Stimulated activated CD4-positive, alpha-beta T cell treated with anti-CD3 and anti-CD28 coated beads, TNF-alpha, amount 100 ng/mL, for 4 hours (primary cell): ENCODE results near the gene GLRX3.

Experiments used
- DNase-seq, 3 experiments: peaks; one replicate each; pipeline ENCODE4 v3.0.0-alpha.2; 2020; ENCODE audit warnings: low read depth in 3 of 3

Gene GLRX3

DNA sequence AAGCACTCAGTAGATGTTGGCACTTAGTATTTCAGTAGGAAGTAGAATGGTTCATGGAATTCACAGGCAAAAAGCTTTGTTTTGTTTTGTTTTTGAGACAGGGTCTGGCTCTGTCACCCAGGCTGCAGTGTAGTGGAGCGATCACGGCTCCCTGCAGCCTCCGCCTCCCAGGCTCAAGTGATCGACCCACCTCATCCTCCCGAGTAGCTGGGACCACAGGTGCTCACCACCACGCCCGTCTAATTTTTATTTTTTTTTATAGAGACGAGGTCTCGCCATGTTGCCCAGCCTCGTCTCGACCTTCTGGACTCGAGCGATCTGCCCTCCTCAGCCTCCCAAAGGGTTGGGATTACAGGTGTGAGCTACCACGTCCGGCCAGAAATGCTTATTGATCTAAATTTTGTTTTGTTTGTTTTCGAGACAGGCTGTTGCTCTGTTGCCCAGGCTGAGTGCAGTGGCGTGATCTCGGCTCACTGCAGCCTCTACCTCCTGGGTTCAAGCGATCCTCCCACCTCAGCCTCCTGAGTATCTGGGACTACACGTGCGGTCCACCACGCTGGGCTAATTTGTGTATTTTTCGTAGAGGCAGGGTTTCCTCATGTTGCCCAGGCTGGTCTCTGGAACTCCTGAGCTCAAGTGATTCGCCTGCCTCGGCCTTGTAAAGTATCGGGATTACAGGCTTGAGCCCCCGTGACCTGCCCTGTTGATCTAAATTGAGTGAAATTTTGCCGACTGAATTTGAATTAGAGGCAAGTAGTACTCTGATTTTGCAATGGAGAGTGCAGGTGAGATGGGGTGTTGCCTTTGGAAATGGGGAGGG is 1.7 kb downstream of the GLRX3 start:
- no peak for DNase-seq

DNA sequence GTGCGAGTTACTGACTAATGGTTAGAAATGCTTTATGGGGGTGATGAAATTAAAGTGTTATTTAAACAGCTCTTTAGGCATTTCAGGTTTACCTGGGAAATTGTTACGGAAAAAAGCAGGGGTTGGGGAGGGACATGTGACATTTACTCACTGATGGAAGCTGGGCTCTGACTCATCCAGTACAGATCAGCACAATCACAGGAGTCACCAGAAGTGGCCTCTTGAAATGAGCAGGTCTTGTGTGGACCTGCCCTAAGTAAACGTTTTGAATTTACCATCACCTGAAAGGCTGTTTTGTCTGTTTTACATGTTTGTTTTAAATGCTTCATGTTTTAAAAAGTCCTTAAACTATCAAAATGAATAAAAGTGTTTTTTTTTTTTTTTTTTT is 2.3 kb downstream of the GLRX3 start:
- no peak for DNase-seq

GRCh38 chr10:130140425-130140824 is 4.2 kb downstream of the GLRX3 start:
- no peak for DNase-seq

GRCh38 chr10:130141038-130141437 is 4.8 kb downstream of the GLRX3 start:
- DNase-seq, result no peak

DNA sequence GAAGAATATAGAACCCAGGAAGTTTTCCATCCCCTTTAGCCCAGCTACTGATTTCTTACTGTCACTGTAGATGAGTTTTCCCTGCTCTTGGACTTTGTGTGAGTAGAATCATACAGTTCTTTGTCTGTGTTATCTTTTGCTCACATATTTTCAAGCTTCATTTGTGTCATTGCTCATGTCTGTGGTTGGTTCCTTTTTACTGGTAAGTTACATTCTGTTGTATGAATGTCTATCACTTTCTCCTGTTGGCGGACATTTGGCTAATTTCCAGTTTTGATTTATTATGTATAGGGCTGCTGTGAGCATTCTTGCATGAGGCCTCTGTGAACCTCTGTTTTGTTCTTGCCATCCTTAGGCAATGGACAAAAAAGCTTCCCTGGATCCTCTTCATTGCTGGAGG is 5.3 kb downstream of the GLRX3 start:
- DNase-seq, result no peak

- DNase-seq, result no peak
These were observed 5.7 kb downstream of the GLRX3 start for GRCh38 chr10:130141878-130142277.

DNA sequence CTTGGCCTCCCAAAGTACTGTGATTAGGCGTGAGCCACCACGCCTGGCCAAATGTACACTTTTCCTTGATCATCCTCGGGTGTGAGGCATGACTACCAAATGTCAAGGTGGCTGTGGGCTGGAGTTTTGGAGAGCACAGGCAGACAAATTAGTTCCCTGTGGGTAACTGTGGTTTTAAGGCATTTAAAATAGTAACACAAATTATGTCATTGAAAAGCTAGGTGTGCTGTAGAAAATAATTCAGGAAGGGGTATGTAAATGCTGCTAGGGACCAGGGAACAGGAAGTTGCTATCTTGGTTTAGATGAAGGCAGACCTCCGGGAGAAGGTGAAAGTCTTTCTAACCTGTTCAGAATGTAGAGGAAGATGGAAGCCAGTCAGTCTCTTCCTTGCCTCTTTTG is 9.9 kb downstream of the GLRX3 start:
- DNase-seq, result no peak

DNA sequence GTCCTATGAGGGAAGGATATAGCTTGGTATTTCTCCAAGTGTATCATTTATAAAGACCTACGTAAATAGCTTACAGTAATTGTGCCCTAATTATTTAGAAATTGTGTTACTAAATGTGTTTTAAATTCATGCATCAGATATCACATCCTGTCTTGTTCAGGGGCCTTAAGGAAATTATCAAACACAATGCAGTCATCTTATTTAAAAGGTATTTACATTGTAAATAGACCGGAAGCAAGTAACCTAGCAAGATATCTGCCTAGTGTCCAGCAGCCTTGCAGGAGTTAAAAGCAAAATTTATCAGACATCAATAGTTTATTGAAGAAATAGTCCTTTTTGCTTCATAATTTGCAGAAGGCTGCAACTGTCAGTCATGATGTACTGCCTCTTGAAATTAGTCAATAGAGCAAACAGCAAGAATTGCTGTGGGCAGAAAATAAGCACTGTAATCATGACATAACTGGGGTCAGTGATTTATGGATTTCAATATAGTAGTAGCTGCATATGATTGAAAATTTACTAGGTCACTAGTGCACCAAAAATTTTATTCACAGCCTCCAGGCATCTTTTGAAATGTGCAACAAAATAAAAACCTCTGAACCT is 23.1 kb downstream of the GLRX3 start:
- no peak for DNase-seq

- no peak for DNase-seq
These were observed 24.6 kb downstream of the GLRX3 start for GRCh38 chr10:130160775-130161174.

DNA sequence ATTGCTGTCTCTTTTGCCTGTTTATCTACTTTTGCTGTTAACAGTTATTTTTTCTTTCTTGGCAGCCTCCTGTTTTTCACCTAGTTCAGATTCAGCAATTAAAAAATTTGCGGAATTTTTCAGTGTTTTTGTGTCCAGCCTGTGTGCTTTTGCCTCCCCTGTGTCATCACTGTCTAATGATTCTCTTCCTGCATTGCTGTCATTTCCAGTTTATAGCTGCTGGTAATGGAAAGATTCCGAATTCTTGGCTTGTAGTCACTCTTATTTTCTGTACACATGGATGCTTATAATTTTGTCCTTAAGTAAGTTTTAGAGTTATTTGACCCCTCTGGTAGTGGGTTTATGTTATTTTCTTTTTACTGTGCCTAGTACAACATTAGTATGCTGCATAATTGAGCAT is 25.1 kb downstream of the GLRX3 start:
- DNase-seq, result no peak

DNA sequence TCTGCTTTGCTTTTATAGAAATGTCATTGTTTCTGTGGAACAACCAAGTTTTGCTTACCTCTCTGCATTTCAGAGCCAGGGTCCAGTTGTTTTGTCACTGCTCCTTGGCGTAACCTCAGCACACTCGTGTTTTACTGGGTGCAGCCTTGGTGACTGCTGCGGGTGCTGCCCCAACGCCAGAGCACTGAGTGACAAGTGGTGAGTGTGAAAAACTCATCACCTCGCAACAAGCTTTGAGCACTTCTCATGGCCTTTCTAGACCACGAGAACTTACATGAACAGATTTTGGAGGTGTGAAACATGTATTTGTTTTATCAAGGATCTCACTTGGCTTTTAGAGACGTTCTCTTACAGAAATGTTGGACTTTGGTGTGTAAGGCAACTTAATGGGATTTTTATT is 31.0 kb downstream of the GLRX3 start:
- no peak for DNase-seq

GRCh38 chr10:130167707-130168106 is 31.5 kb downstream of the GLRX3 start:
- no peak for DNase-seq

DNA sequence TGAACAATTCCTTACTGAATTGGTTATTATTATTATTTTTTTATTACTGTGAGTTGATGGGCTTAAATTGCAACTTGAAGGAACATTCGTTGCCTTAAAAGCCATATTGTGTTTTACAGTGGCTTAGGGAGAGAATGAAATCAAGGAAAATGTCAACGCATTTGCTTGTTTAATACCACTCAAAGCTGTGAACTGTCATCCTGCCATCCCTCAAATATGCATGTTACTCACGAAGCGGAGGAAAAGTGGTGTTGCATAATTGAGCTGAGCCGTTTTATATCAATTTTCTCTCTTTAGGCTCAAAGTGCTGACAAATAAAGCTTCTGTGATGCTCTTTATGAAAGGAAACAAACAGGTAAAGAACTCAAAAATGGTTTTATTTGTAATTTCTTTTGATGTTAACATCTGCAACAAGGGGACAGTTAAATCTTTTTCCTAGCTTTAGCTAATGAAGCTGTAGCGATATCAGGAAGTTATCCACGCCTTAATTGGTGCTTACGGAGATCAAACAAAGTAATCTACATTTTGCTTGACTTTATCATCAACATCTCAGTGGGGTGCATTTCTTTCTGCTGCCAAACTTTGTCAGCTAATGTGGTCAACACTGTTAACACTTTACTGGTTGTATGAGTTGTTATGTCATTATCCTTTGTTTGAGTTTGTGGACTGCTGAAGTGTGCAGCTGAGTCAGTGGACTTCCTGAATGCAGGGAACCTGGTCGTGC is 33.1 kb downstream of the GLRX3 start:
- DNase-seq, result no peak

- DNase-seq, result no peak
These were observed 35.0 kb downstream of the GLRX3 start for GRCh38 chr10:130171196-130171595.

GRCh38 chr10:130174328-130174727 is 38.1 kb downstream of the GLRX3 start:
- DNase-seq, result no peak

GRCh38 chr10:130175074-130175473 is 38.9 kb downstream of the GLRX3 start:
- no peak for DNase-seq

DNA sequence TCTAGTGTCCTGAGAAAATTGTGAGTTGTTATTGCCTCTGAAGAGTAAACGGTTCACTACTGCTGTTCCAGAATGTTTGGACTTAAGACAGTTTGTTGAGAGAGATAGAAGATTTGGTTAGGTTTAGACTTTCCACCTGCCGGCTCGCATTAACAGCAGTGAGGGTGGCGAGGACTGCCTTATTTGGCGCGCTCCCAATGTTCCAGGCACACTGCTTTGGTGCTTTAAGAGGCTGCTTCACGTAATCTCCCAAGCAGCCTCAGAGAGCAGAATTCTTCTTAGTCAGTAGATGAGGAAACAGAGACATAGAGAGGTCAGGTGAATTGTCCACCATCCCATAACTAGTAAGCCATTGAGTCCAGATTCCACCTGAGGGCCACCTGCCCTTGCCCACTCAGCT is 41.1 kb downstream of the GLRX3 start:
- no peak for DNase-seq

DNA sequence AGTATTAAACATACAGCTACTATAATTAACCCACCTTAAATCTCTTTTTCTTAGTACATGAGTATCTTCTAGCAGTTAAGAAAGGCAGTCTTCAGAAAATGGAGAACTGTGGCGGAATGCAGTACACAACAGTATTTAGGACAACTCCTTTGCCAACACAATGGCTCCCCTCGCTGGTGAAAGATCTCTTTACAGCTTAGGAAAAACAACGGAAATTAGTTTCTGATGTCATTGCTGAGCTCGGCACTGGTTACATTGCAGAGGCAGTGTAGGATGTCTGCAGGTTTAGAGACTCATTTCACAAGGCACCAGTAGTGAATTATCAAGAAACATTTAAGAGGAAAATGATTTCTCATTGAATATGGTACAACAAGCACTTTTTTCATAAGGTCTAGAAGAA is 43.4 kb downstream of the GLRX3 start:
- DNase-seq, result no peak

DNA sequence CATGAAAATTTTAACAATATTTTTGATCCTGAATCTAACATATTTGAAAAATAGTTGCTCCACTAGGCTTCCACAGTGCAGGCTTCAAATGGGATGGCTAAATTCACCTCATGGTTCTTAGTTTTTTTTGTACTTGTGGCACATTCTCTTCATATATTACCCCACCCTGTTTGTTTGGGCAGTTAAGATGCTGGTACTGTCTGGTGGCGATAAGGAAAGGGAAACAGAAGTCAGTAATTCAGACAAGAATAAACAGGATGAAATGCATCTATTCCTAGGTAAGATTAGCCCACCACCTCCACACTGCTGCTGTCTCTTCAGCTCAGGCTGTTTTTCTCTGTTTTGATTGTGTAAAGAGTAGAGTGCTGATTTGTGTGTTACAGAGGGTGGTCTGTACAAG is 44.2 kb downstream of the GLRX3 start:
- no peak for DNase-seq

GRCh38 chr10:130181858-130182257 is 45.7 kb downstream of the GLRX3 start:
- no peak for DNase-seq

GRCh38 chr10:130185591-130185990 is 49.4 kb downstream of the GLRX3 start:
- DNase-seq, result no peak

- DNase-seq, result no peak
These were observed 52.3 kb downstream of the GLRX3 start for GRCh38 chr10:130188195-130189175.
